Adrenal gland (tissue), 12 donors: Measurements from ENCODE around the gene EFTUD2. TPM values are rescaled to one million over a fixed set of nuclear protein-coding genes. Genes with fewer than 3 reads are reported as not detected.

ENCODE experiments used
- DNase-seq, 7 donors: peaks; one replicate each; pipeline ENCODE4 v3.0.0-alpha.2; 2019 to 2020
- H3K27ac ChIP-seq, 5 donors: fragments of 200-600 bp; sonication (generic) in 4 of 5; 1 replicate in 3 of 5; 2 replicates in 2 of 5; pipeline versions ENCODE4 v1.5.1 to v1.8.0; 2016 to 2020; ENCODE audit warnings: mild to moderate bottlenecking in 1 of 5
- H3K27me3 ChIP-seq: fragments of 200-600 bp; 2 replicates; pipeline ENCODE4 v1.8.0; 2021
- H3K36me3 ChIP-seq, 2 donors: fragments of 200-600 bp; replicated peaks in 1 of 2; 1 replicate in 1 of 2; 2 replicates in 1 of 2; pipeline versions ENCODE4 v1.5.1 to v1.8.0; 2018 to 2022
- H3K4me1 ChIP-seq, 2 donors: fragments of 200-600 bp; replicated peaks in 1 of 2; 1 replicate in 1 of 2; 2 replicates in 1 of 2; pipeline versions ENCODE4 v1.5.1 to v1.8.0; 2018 to 2021
- H3K4me3 ChIP-seq, 4 donors: fragments of 200-600 bp; sonication (generic) in 3 of 4; one replicate each; pipeline ENCODE4 v1.5.1; 2016 to 2018
- H3K9me3 ChIP-seq, 3 donors: fragments of 200-600 bp; sonication (generic) in 1 of 3; replicated peaks in 1 of 3; 1 replicate in 2 of 3; 2 replicates in 1 of 3; pipeline versions ENCODE4 v1.5.1 to v1.8.0; 2016 to 2021
- CTCF ChIP-seq, 6 experiments: fragments of 450-650 bp in 4 of 6; fragments of 200-600 bp in 2 of 6; sonication (generic) in 1 of 6; IDR thresholded peaks; 1 replicate in 5 of 6; 2 replicates in 1 of 6; pipeline versions ENCODE4 v1.5.1 to v1.8.0; 2016 to 2021; ENCODE audit warnings: antibody characterized with exemption in 6 of 6, mild to moderate bottlenecking in 2 of 6, moderate library complexity in 1 of 6
- POLR2A ChIP-seq, 2 donors: fragments of 450-650 bp; IDR thresholded peaks; one replicate each; pipeline ENCODE4 v1.6.1; 2017; ENCODE audit warnings: antibody characterized with exemption in 2 of 2, mild to moderate bottlenecking in 2 of 2, moderate library complexity in 1 of 2
- WGBS, 4 donors: extraction: QIAGEN DNeasy Blood & Tissue Kit in 2 of 4; methylation state at CpG; one replicate each; pipeline versions ENCODE4 v1.1.5 to v1.1.7; 2013 to 2017; 5-methylcytosine and 5-hydroxymethylcytosine counted together
- intact Hi-C, 2 donors: fragments of 100-400 bp; cut with DNase I; formaldehyde crosslinking; loops; one replicate each; pipeline versions ENCODE4 v1.14.1 to v1.15.0; 2022 to 2023
- polyA plus RNA-seq, 3 donors: library from polyadenylated mRNA; stranded (reverse); fragments of 200-250 nt in 2 of 3; fragments of 350-450 nt in 1 of 3; fragmentation: Illumina TruSeq in 1 of 3; extraction: RNeasy Lipid Tissue Mini Kit (QIAGEN cat#74804) in 1 of 3; gene quantifications; one replicate each; pipeline ENCODE4 v1.2.3, GENCODE V29; 2013 to 2014
- total RNA-seq, 9 donors: library from RNA; depleted of rRNA in 4 of 9; stranded (reverse); fragments of >200 nt in 4 of 9; fragments of 120-200 nt in 1 of 9; fragmentation: NEBNext Ultra II Directional in 1 of 9; extraction: Animal tissue kit (Norgen Biotek cat#: 25700) in 1 of 9; gene quantifications; one replicate each; pipeline versions ENCODE4 v1.1.0 to v1.2.4, GENCODE V29; 2013 to 2023
- donor health status: healthy with polysubstance abuse.
- donor health status: Bipolar disorder and iron deficiency.
- donor health status: DM: yes; HTN: yes; CAD: no.
- donor health status: DM: no; HTN: no; CAD: no.
- donor health status: DM: no; HTN: no; CAD: no.
- donor health status: DM: yes; HTN: yes; CAD: no.

Gene EFTUD2
- total and polyA plus RNA-seq, 12 donors: 30.5 to 122 (median 87.2) TPM

GRCh38 chr17:44911133-44912001, 12.1 kb upstream of the EFTUD2 start:
- intact Hi-C loops: loop anchor here in 1 of 2 donors (10.0 kb wide), 1 partner anchor 193 kb away; no protein-coding TSS in a partner anchor
- H3K36me3 ChIP-seq: no peaks in the 10 kb centered on the region
- no peaks in the 10 kb centered on the region for H3K27me3 ChIP-seq
- DNase-seq: peak; percentile 61 to 88 (median 83)
- H3K4me3 ChIP-seq: peak overlapping the region in 1 of 4 donors; percentile 52
- no peaks in the 10 kb centered on the region for H3K9me3 ChIP-seq
- TF ChIP-seq POLR2A (IDR thresholded peaks at IDR 0.05) (no peak), CTCF (IDR thresholded peaks at IDR 0.05) (peak; percentile 24 to 64 (median 44))
- no peak overlapping the region for H3K27ac ChIP-seq
- WGBS, 4 donors: 10 to 68% (median 12%) methylated on average over 4 to 56 of the region's 56 CpGs
- peaks cover 0 to 16% of the 10 kb centered on the region in 2 donors for H3K4me1 ChIP-seq

- Histone ChIP-seq H3K4me3 (no peak overlapping the region), H3K27me3 (no peaks in the 10 kb centered on the region), H3K36me3 (no peaks in the 10 kb centered on the region), H3K27ac (no peak overlapping the region), H3K4me1 (peaks cover 0 to 9% of the 10 kb centered on the region in 2 donors), H3K9me3 (no peaks in the 10 kb centered on the region)
- no peak for TF ChIP-seq CTCF (IDR thresholded peaks at IDR 0.05)
- TF ChIP-seq POLR2A (IDR thresholded peaks at IDR 0.05): no peak
- intact Hi-C loops: loop anchor here in 1 of 2 donors (10.0 kb wide), 1 partner anchor 194 kb away; no protein-coding TSS in a partner anchor
- WGBS, 4 donors: 82 to 88% (median 83%) methylated on average over 9 to 13 of the region's 13 CpGs
- DNase-seq: peak in 1 of 7 donors; percentile 10
These were observed 11.2 kb upstream of the EFTUD2 start for GRCh38 chr17:44910231-44911106.

DNA sequence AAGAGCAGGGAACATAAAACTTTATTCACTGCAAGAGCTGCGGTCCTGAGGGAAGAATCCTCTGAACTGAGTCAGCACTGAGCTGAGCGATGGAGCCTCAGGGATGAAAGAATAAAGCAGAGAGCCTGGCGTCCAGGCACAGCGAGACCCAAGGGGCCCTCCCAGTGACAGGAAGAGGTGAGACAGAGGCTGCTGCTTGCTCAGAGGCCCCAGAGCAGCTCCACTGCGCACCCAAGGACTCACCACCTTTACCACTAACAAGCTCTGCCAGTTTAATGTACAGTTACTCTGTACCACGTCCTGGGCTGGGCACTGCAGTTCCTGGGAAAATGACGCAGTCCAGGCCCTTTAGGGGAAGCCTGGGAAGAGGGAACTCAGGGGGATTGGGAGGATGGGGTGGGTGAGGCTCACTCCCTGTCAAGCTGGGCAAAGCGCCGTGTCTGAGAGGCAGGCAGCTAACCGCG, 10.5 kb upstream of the EFTUD2 start:
- no peak for TF ChIP-seq POLR2A (IDR thresholded peaks at IDR 0.05)
- no peak for TF ChIP-seq CTCF (IDR thresholded peaks at IDR 0.05)
- peaks cover 0 to 9% of the 10 kb centered on the region in 2 donors for H3K4me1 ChIP-seq
- intact Hi-C loops: loop anchor here in 1 of 2 donors (10.0 kb wide), 1 partner anchor 195 kb away; no protein-coding TSS in a partner anchor
- H3K4me3 ChIP-seq: no peak overlapping the region
- no peaks in the 10 kb centered on the region for H3K9me3 ChIP-seq
- 83 to 88% (median 86%) methylated on average over 11 of the region's 11 CpGs for WGBS, 4 donors
- no peaks in the 10 kb centered on the region for H3K36me3 ChIP-seq
- peak in 1 of 7 donors; percentile 10 for DNase-seq
- no peak overlapping the region for H3K27ac ChIP-seq
- no peaks in the 10 kb centered on the region for H3K27me3 ChIP-seq
